PC-3 (cell line): ENCODE results near the gene KRTAP1-5. TPM values are rescaled to one million over a fixed set of nuclear protein-coding genes. Genes with fewer than 3 reads are reported as not detected.
"Not testable (repeated sequence)": the region's sequence is repeated elsewhere in the genome, so short reads cannot be mapped to it uniquely, and the experiment has no call there.

Experiments used
- ATAC-seq: fragments of 200-7000 bp; cut with Tn5 transposase; 2 replicates; pipeline ENCODE4 v1.9.1; 2020; ENCODE audit warnings: mild to moderate bottlenecking, moderate library complexity
- BruUV-seq: library from RNA; stranded (reverse); fragments of 400-500 nt; replicated peaks from 2 replicates; lab custom pipeline; 2021; lab: Mats Ljungman, UMichigan
- CTCF ChIA-PET: fragments of 300-600 bp; sonication (Branson Sonifier 250); formaldehyde crosslinking; loops from one replicate; lab custom pipeline; 2022; ENCODE audit warnings: antibody characterized with exemption; lab: Charles Lee
- POLR2A ChIA-PET: fragments of 300-600 bp; sonication (Branson Sonifier 250); formaldehyde crosslinking; loops from one replicate; lab custom pipeline; 2022; ENCODE audit warnings: antibody characterized with exemption; ENCODE audit not compliant: unreplicated experiment; lab: Charles Lee
- DNase-seq: peaks from one replicate; pipeline ENCODE4 v3.0.0-alpha.2; 2015
- H2AFZ ChIP-seq: fragments of 300-600 bp; sonication (generic); 2 replicates; pipeline ENCODE4 v1.6.0; 2016; ENCODE audit warnings: antibody characterized with exemption, low read length
- H3F3A ChIP-seq: fragments of 300-600 bp; sonication (generic); one replicate; pipeline ENCODE4 v1.6.0; 2017; ENCODE audit warnings: antibody characterized with exemption, low read length, control low read depth, mild to moderate bottlenecking; ENCODE audit not compliant: unreplicated experiment
- H3K27ac ChIP-seq: fragments of 300-600 bp; sonication (generic); 2 replicates; pipeline ENCODE4 v1.5.1; 2016; ENCODE audit warnings: mild to moderate bottlenecking, low read length
- H3K27me3 ChIP-seq: fragments of 300-600 bp; sonication (generic); 2 replicates; pipeline ENCODE4 v1.6.1; 2016; ENCODE audit warnings: low read length, mixed read lengths
- H3K36me3 ChIP-seq: fragments of 300-600 bp; sonication (generic); 2 replicates; pipeline ENCODE4 v1.6.1; 2016; ENCODE audit warnings: low read depth, mixed run types, low read length, mixed read lengths
- H3K4me1 ChIP-seq: fragments of 300-600 bp; sonication (generic); 2 replicates; pipeline ENCODE4 v1.5.1; 2016; ENCODE audit warnings: low read length; ENCODE audit not compliant: insufficient read depth
- H3K4me2 ChIP-seq: fragments of 300-600 bp; sonication (generic); 2 replicates; pipeline ENCODE4 v1.6.0; 2016; ENCODE audit warnings: low read length
- H3K4me3 ChIP-seq: fragments of 300-600 bp; sonication (generic); 2 replicates; pipeline ENCODE4 v1.5.1; 2016; ENCODE audit warnings: mild to moderate bottlenecking, low read length, mixed read lengths
- H3K79me2 ChIP-seq: fragments of 300-600 bp; sonication (generic); 2 replicates; pipeline ENCODE4 v1.6.1; 2017; ENCODE audit warnings: low read length, mixed read lengths
- H3K9ac ChIP-seq: fragments of 300-600 bp; sonication (generic); 2 replicates; pipeline ENCODE4 v1.6.0; 2016; ENCODE audit warnings: mild to moderate bottlenecking, low read length
- H3K9me2 ChIP-seq: fragments of 300-600 bp; sonication (generic); replicated peaks from 2 replicates; pipeline ENCODE4 v1.6.1; 2016; ENCODE audit warnings: mixed run types, low read length, mixed read lengths
- H3K9me3 ChIP-seq: fragments of 300-600 bp; sonication (generic); 2 replicates; pipeline ENCODE4 v1.6.1; 2016; ENCODE audit warnings: low read length, mixed read lengths
- H4K20me1 ChIP-seq: fragments of 300-600 bp; sonication (generic); 2 replicates; pipeline ENCODE4 v1.6.1; 2016; ENCODE audit warnings: low read length, mixed read lengths
- CTCF ChIP-seq: fragments of 300-600 bp; sonication (generic); conservative IDR thresholded peaks from 2 replicates; pipeline ENCODE4 v1.5.1; 2017; ENCODE audit warnings: antibody characterized with exemption, low read depth, mild to moderate bottlenecking, low read length
- EZH2 ChIP-seq: fragments of 300-600 bp; sonication (generic); IDR thresholded peaks from one replicate; pipeline ENCODE4 v1.6.1; 2017; ENCODE audit warnings: antibody characterized with exemption, mild to moderate bottlenecking, low read length; ENCODE audit not compliant: unreplicated experiment
- EZH2phosphoT487 ChIP-seq: fragments of 300-600 bp; sonication (generic); IDR thresholded peaks from 2 replicates; pipeline ENCODE4 v1.6.1; 2018; ENCODE audit warnings: mild to moderate bottlenecking, antibody characterized with exemption, low read length, borderline replicate concordance
- intact Hi-C: fragments of 100-400 bp; cut with micrococcal nuclease; formaldehyde crosslinking; loops from 2 replicates; pipeline ENCODE4 v1.9.0; 2023
- total RNA-seq: library from RNA; depleted of rRNA; stranded (reverse); fragments of >200 nt; gene quantifications from 2 replicates; pipeline ENCODE4 v1.2.3, GENCODE V29; 2014

The KRTAP1-5 gene
- total RNA-seq, 1 experiment from 2014 or later: 0.51 TPM

- Histone ChIP-seq H3K4me2 (no peak overlapping the region), H3K4me3 (no peak overlapping the region), H3F3A (peaks cover 8% of the 10 kb centered on the region), H3K36me3 (no peaks in the 10 kb centered on the region), H3K9me2 (no peaks in the 10 kb centered on the region), H3K27me3 (no peaks in the 10 kb centered on the region), H3K9me3 (no peaks in the 10 kb centered on the region), H3K4me1 (peaks cover 43% of the 10 kb centered on the region), H3K79me2 (no peaks in the 10 kb centered on the region), H2AFZ (no peak overlapping the region), H3K9ac (no peak overlapping the region), H3K27ac (no peak overlapping the region), H4K20me1 (no peaks in the 10 kb centered on the region)
- no peak for ATAC-seq
- intact Hi-C loops: no loop called here
- BruUV-seq: no TSS peak
- POLR2A ChIA-PET: no interaction called here
- no peak for TF ChIP-seq CTCF
- no peak for DNase-seq
- CTCF ChIA-PET: no interaction called here
These were observed 30.5 kb upstream of the KRTAP1-5 start for GRCh38 chr17:41057547-41057946.

GRCh38 chr17:41055130-41055529 lies 28.1 kb upstream of the KRTAP1-5 start, which contains the start of gene KRTAP2-2:
TSS of gene KRTAP2-2 (minus strand) at chr17:41055230. CDS start at chr17:41055211, 19 bp downstream.
- H3K9ac ChIP-seq, H3K36me3 ChIP-seq, CTCF ChIA-PET, BruUV-seq, POLR2A ChIA-PET, ATAC-seq, H3K9me3 ChIP-seq, H4K20me1 ChIP-seq, H3K9me2 ChIP-seq, H3K4me2 ChIP-seq, H3K27ac ChIP-seq, H3F3A ChIP-seq, H3K4me3 ChIP-seq, H3K27me3 ChIP-seq, DNase-seq, H3K79me2 ChIP-seq, intact Hi-C loops, H2AFZ ChIP-seq: not testable (repeated sequence)
- H3K4me1 ChIP-seq: peaks cover 18% of the 10 kb centered on the region

- CTCF ChIA-PET, H3K27me3 ChIP-seq, ATAC-seq, H3F3A ChIP-seq, intact Hi-C loops, BruUV-seq, H3K27ac ChIP-seq, H3K36me3 ChIP-seq, H3K4me2 ChIP-seq, H3K4me3 ChIP-seq, H3K9ac ChIP-seq, H3K9me3 ChIP-seq, H4K20me1 ChIP-seq, H2AFZ ChIP-seq, H3K9me2 ChIP-seq, DNase-seq, POLR2A ChIA-PET, H3K79me2 ChIP-seq: not testable (repeated sequence)
- H3K4me1 ChIP-seq: peaks cover 14% of the 10 kb centered on the region
These were observed 27.5 kb upstream of the KRTAP1-5 start for GRCh38 chr17:41054556-41054955.

DNA sequence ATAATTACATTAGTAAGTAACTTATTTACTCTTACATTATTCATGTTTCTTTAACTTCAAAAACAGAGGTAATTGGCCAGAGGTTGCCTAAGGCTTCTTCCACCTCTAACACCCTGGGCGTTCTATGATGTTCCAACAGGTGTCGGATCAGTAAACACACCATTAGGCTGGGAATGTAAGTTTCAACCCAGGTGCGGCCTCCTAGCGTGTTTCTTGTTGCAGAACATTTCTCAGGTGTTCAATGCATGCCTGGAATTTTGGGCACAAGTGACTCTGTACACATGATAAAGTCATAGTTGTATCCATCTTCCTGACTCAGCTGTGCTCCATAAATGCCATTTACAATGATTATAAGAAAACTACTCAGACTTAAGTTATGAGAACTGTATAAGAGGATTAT lies 27.0 kb upstream of the KRTAP1-5 start:
- Histone ChIP-seq H3K4me1 (peaks cover 12% of the 10 kb centered on the region), H3K9me3 (no peaks in the 10 kb centered on the region), H3F3A (no peaks in the 10 kb centered on the region), H3K4me2 (no peak overlapping the region), H3K9me2 (no peaks in the 10 kb centered on the region), H3K9ac (no peak overlapping the region), H2AFZ (no peak overlapping the region), H3K36me3 (no peaks in the 10 kb centered on the region), H3K79me2 (no peaks in the 10 kb centered on the region), H3K4me3 (no peak overlapping the region), H4K20me1 (no peaks in the 10 kb centered on the region), H3K27me3 (no peaks in the 10 kb centered on the region), H3K27ac (no peak overlapping the region)
- no peak for TF ChIP-seq CTCF
- no peak for TF ChIP-seq EZH2
- no peak for TF ChIP-seq EZH2phosphoT487
- ATAC-seq (no peak), DNase-seq (no peak)
- BruUV-seq: no TSS peak
- intact Hi-C loops: no loop called here
- ChIA-PET CTCF (no interaction called here), POLR2A (no interaction called here)
